H1 (cell line): ENCODE results near the gene MYCBPAP. TPM values are rescaled to one million over a fixed set of nuclear protein-coding genes. Genes with fewer than 3 reads are reported as not detected.

Experiments
- CTCF ChIA-PET: fragments of 300-600 bp; sonication (Branson Sonifier 250); formaldehyde crosslinking; loops from one replicate; lab custom pipeline; 2021; ENCODE audit not compliant: partially characterized antibody; lab: Charles Lee
- POLR2A ChIA-PET: fragments of 300-600 bp; sonication (Branson Sonifier 250); formaldehyde crosslinking; loops from one replicate; lab custom pipeline; 2021; ENCODE audit warnings: inconsistent platforms; ENCODE audit not compliant: partially characterized antibody; lab: Charles Lee
- DNase-seq, 2 experiments: peaks; one replicate each; pipeline versions ENCODE4 v3.0.0 to v3.0.0-alpha.2; 2010 to 2022; ENCODE audit warnings: low spot score in 2 of 2, low read depth in 1 of 2, mixed read lengths in 1 of 2
- FAIRE-seq: peaks from 2 replicates; lab custom pipeline; 2011; peaks lifted over from hg19 to GRCh38; lab: Jason Lieb, UNC
- H2AFZ ChIP-seq: 2 replicates; pipeline ENCODE4 v1.8.1; 2012; ENCODE audit warnings: low read length, inconsistent platforms
- H2AK5ac ChIP-seq: 2 replicates; pipeline ENCODE4 v1.6.1; 2013; ENCODE audit warnings: low read depth, low read length
- H2BK120ac ChIP-seq: replicated peaks from 2 replicates; pipeline ENCODE3; 2013; ENCODE audit warnings: low read depth, low read length, inconsistent platforms
- H2BK12ac ChIP-seq: 2 replicates; pipeline ENCODE4 v1.6.1; 2013; ENCODE audit warnings: low read depth, low read length
- H2BK15ac ChIP-seq: 2 replicates; pipeline ENCODE4 v1.6.1; 2013; ENCODE audit warnings: low read length
- H2BK20ac ChIP-seq: 2 replicates; pipeline ENCODE4 v1.6.1; 2013; ENCODE audit warnings: low read length
- H2BK5ac ChIP-seq: 2 replicates; pipeline ENCODE4 v1.6.1; 2013; ENCODE audit warnings: low read depth, low read length
- H3K14ac ChIP-seq: 2 replicates; pipeline ENCODE4 v1.6.1; 2013; ENCODE audit warnings: inconsistent platforms; ENCODE audit not compliant: insufficient read length
- H3K18ac ChIP-seq: 2 replicates; pipeline ENCODE4 v1.6.1; 2013; ENCODE audit warnings: low read length; ENCODE audit errors: extremely low read depth
- H3K23ac ChIP-seq: 2 replicates; pipeline ENCODE4 v1.6.1; 2013; ENCODE audit warnings: inconsistent platforms; ENCODE audit not compliant: insufficient read length
- H3K23me2 ChIP-seq: 2 replicates; pipeline ENCODE4 v1.6.1; 2013; ENCODE audit warnings: low read depth, low read length
- H3K27ac ChIP-seq: 2 replicates; pipeline ENCODE4 v1.6.1; 2011; ENCODE audit warnings: low read depth, low read length, inconsistent platforms
- H3K27me3 ChIP-seq, 4 experiments: replicated peaks in 1 of 4; 1 replicate in 1 of 4; 2 replicates in 3 of 4; pipeline versions ENCODE4 v1.6.1 to v1.8.1; 2011 to 2013; ENCODE audit warnings: low read length in 3 of 4, mild to moderate bottlenecking in 3 of 4, inconsistent platforms in 2 of 4, mixed read lengths in 2 of 4, moderate library complexity in 1 of 4; ENCODE audit not compliant: control insufficient read depth in 3 of 4, insufficient read depth in 3 of 4; ENCODE audit errors: extremely low read depth in 1 of 4
- H3K36me3 ChIP-seq, 4 experiments: 2 replicates each; pipeline versions ENCODE4 v1.6.1 to v1.8.1; 2011 to 2013; ENCODE audit warnings: mild to moderate bottlenecking in 4 of 4, low read length in 3 of 4, moderate library complexity in 2 of 4, control low read depth in 1 of 4, inconsistent platforms in 1 of 4; ENCODE audit not compliant: insufficient read depth in 4 of 4, control insufficient read depth in 2 of 4
- H3K4ac ChIP-seq: replicated peaks from 2 replicates; pipeline ENCODE3; 2013; ENCODE audit warnings: low read length, low read depth, mixed read lengths, inconsistent platforms; ENCODE audit not compliant: insufficient read length
- H3K4me1 ChIP-seq, 4 experiments: replicated peaks in 1 of 4; 1 replicate in 1 of 4; 2 replicates in 3 of 4; pipeline versions ENCODE4 v1.6.1 to v1.8.1; 2011 to 2013; ENCODE audit warnings: low read length in 3 of 4, inconsistent platforms in 2 of 4, mixed read lengths in 1 of 4; ENCODE audit not compliant: insufficient read depth in 4 of 4, control insufficient read depth in 3 of 4
- H3K4me2 ChIP-seq, 2 experiments: 2 replicates each; pipeline versions ENCODE4 v1.6.1 to v1.8.1; 2011 to 2013; ENCODE audit warnings: low read depth in 2 of 2, low read length in 2 of 2, control low read depth in 1 of 2, inconsistent platforms in 1 of 2, mild to moderate bottlenecking in 1 of 2; ENCODE audit not compliant: insufficient read depth in 1 of 2
- H3K4me3 ChIP-seq, 4 experiments: fragments of 200-600, 300-600 bp in 1 of 4; sonication (generic), shearing (Covaris generic), sonication (Bioruptor Twin) in 1 of 4; 2 replicates each; pipeline versions ENCODE4 v1.5.1 to v1.8.1; 2011 to 2016; ENCODE audit warnings: low read length in 4 of 4, low read depth in 3 of 4, control low read depth in 2 of 4, inconsistent platforms in 2 of 4, mild to moderate bottlenecking in 2 of 4, mixed read lengths in 1 of 4, moderate library complexity in 1 of 4; ENCODE audit not compliant: insufficient read depth in 2 of 4; ENCODE audit errors: extremely low read depth in 1 of 4
- H3K56ac ChIP-seq: replicated peaks from 2 replicates; pipeline ENCODE3; 2013; ENCODE audit warnings: low read depth, mild to moderate bottlenecking, mixed read lengths, low read length, inconsistent platforms; ENCODE audit not compliant: insufficient read length
- H3K79me1 ChIP-seq: 2 replicates; pipeline ENCODE4 v1.6.1; 2013; ENCODE audit warnings: low read depth, low read length, control low read depth
- H3K79me2 ChIP-seq, 2 experiments: 2 replicates each; pipeline versions ENCODE4 v1.6.1 to v1.8.1; 2012 to 2013; ENCODE audit warnings: low read length in 2 of 2, mild to moderate bottlenecking in 2 of 2, inconsistent platforms in 1 of 2; ENCODE audit not compliant: insufficient read depth in 2 of 2, control insufficient read depth in 1 of 2
- H3K9ac ChIP-seq, 4 experiments: replicated peaks in 1 of 4; 1 replicate in 1 of 4; 2 replicates in 3 of 4; pipeline versions ENCODE4 v1.6.1 to v1.8.1; 2011 to 2013; ENCODE audit warnings: low read depth in 3 of 4, low read length in 3 of 4, control low read depth in 2 of 4, mild to moderate bottlenecking in 2 of 4, moderate library complexity in 2 of 4, inconsistent platforms in 1 of 4; ENCODE audit errors: extremely low read depth in 1 of 4
- H3K9me3 ChIP-seq, 2 experiments: 2 replicates each; pipeline versions ENCODE4 v1.6.1 to v1.8.1; 2012 to 2013; ENCODE audit warnings: mild to moderate bottlenecking in 2 of 2, moderate library complexity in 2 of 2, control low read depth in 1 of 2, inconsistent platforms in 1 of 2, low read depth in 1 of 2, low read length in 1 of 2, mixed read lengths in 1 of 2; ENCODE audit not compliant: insufficient read depth in 2 of 2
- H4K20me1 ChIP-seq, 2 experiments: replicated peaks in 1 of 2; 2 replicates each; pipeline versions ENCODE3 to v1.8.1; 2011 to 2013; ENCODE audit warnings: inconsistent platforms in 2 of 2, low read length in 2 of 2, mild to moderate bottlenecking in 1 of 2; ENCODE audit not compliant: insufficient read depth in 2 of 2, control insufficient read depth in 1 of 2
- H4K5ac ChIP-seq: 2 replicates; pipeline ENCODE4 v1.6.1; 2013; ENCODE audit warnings: low read length, low read depth, mixed read lengths, inconsistent platforms; ENCODE audit not compliant: insufficient read length
- H4K8ac ChIP-seq: 2 replicates; pipeline ENCODE4 v1.8.0; 2013; ENCODE audit warnings: mild to moderate bottlenecking, moderate library complexity, low read length, inconsistent platforms; ENCODE audit not compliant: insufficient read depth; ENCODE audit errors: extremely low read depth
- H4K91ac ChIP-seq: replicated peaks from 2 replicates; pipeline ENCODE3; 2013; ENCODE audit warnings: low read length, mixed read lengths, inconsistent platforms; ENCODE audit not compliant: insufficient read length
- ATF3 ChIP-seq: IDR thresholded peaks from 2 replicates; pipeline ENCODE4 v1.6.1; 2011; ENCODE audit warnings: low read depth, mild to moderate bottlenecking, low read length; ENCODE audit not compliant: insufficient read depth
- BRCA1 ChIP-seq: IDR thresholded peaks from 2 replicates; pipeline ENCODE4 v1.6.1; 2012; ENCODE audit warnings: low read depth, low read length, improper control_type of control experiment
- CEBPB ChIP-seq: IDR thresholded peaks from 2 replicates; pipeline ENCODE4 v1.6.1; 2012; ENCODE audit warnings: low read depth, low read length
- JUN ChIP-seq: IDR thresholded peaks from 2 replicates; pipeline ENCODE4 v1.6.1; 2011; ENCODE audit warnings: low read depth, mild to moderate bottlenecking, improper control_type of control experiment, low read length
- JUND ChIP-seq: IDR thresholded peaks from 2 replicates; pipeline ENCODE4 v1.6.1; 2011; ENCODE audit warnings: mild to moderate bottlenecking, improper control_type of control experiment, low read length
- KDM1A ChIP-seq: fragments of 200-600, 300-600 bp; sonication (generic); IDR thresholded peaks from 2 replicates; pipeline ENCODE4 v1.7.1; 2016; ENCODE audit warnings: mild to moderate bottlenecking, low read length, borderline replicate concordance
- KDM4A ChIP-seq: IDR thresholded peaks from one replicate; pipeline ENCODE4 v1.7.1; 2012; ENCODE audit warnings: low read depth, mild to moderate bottlenecking, moderate library complexity, low read length, inconsistent platforms; ENCODE audit not compliant: severe bottlenecking
- NRF1 ChIP-seq: IDR thresholded peaks from 2 replicates; pipeline ENCODE4 v1.6.1; 2011; ENCODE audit warnings: mild to moderate bottlenecking, low read depth, low read length, improper control_type of control experiment
- PHF8 ChIP-seq: fragments of 200-600 bp; sonication (generic); conservative IDR thresholded peaks from 2 replicates; pipeline ENCODE4 v1.7.1; 2012; ENCODE audit warnings: low read depth, mild to moderate bottlenecking, inconsistent platforms, low read length, moderate library complexity
- POLR2A ChIP-seq, 2 experiments: IDR thresholded peaks; 1 replicate in 1 of 2; 2 replicates in 1 of 2; pipeline ENCODE4 v1.6.1; 2011; ENCODE audit warnings: low read depth in 2 of 2, low read length in 2 of 2, mild to moderate bottlenecking in 2 of 2; ENCODE audit errors: control extremely low read depth in 1 of 2
- SIX5 ChIP-seq: IDR thresholded peaks from 2 replicates; pipeline ENCODE4 v1.6.1; 2011; ENCODE audit warnings: mild to moderate bottlenecking, low read depth, low read length
- SP1 ChIP-seq: IDR thresholded peaks from 2 replicates; pipeline ENCODE4 v1.6.1; 2011; ENCODE audit warnings: low read depth, low read length
- SRF ChIP-seq: IDR thresholded peaks from 2 replicates; pipeline ENCODE4 v1.6.1; 2011; ENCODE audit warnings: mild to moderate bottlenecking, low read depth, low read length, moderate library complexity
- TCF12 ChIP-seq: IDR thresholded peaks from 2 replicates; pipeline ENCODE4 v1.6.1; 2011; ENCODE audit warnings: low read depth, mild to moderate bottlenecking, low read length
- TEAD4 ChIP-seq: IDR thresholded peaks from 2 replicates; pipeline ENCODE4 v1.6.1; 2012; ENCODE audit warnings: low read depth, low read length, inconsistent platforms, mixed read lengths
- WGBS, 2 experiments: shearing (Covaris generic) in 1 of 2; methylation state at CpG; one replicate each; pipeline versions ENCODE4 v1.1.6 to v1.1.7; 2013 to 2015; ENCODE audit warnings: low lambda C conversion rate in 2 of 2, mixed read lengths in 2 of 2, inconsistent platforms in 1 of 2, low coverage in 1 of 2, missing lambda C conversion rate in 1 of 2; ENCODE audit not compliant: insufficient replicate concordance in 2 of 2, insufficient coverage in 1 of 2, insufficient read length in 1 of 2; ENCODE audit errors: extremely low coverage in 1 of 2, missing lambda C conversion rate in 1 of 2; 5-methylcytosine and 5-hydroxymethylcytosine counted together
- polyA plus RNA-seq, 7 experiments: library from polyadenylated mRNA; depleted of rRNA in 3 of 7; stranded (reverse) in 5 of 7; unstranded in 2 of 7; fragments of >200 nt in 5 of 7; fragments of 200-250 nt in 2 of 7; gene quantifications; 1 replicate in 5 of 7; 2 replicates in 1 of 7; 4 replicates in 1 of 7; pipeline versions ENCODE4 v1.2.1 to v1.2.3, GENCODE V29; 2011 to 2013; ENCODE audit warnings: missing spikeins in 2 of 7, mixed read lengths in 2 of 7
- total RNA-seq: library from RNA; stranded (reverse); fragmentation: NEBNext Ultra II Directional; extraction: Animal tissue kit (Norgen Biotek cat#: 25700); gene quantifications from 2 replicates; pipeline ENCODE4 v1.2.1, GENCODE V29; 2021

MYCBPAP gene
- total and polyA plus RNA-seq, 2 of the 8 experiments (the other 6 are each of a cell fraction or from before 2014, with no cell fraction given): 0.89 to 3.3 TPM

GRCh38 chr17:50541402-50541715 lies 33.1 kb downstream of the MYCBPAP start:
- Histone ChIP-seq H2BK5ac (no peak overlapping the region), H3K14ac (no peak overlapping the region), H2BK120ac (no peak overlapping the region), H3K4me3 (peak overlapping the region; percentile 47 to 76 (median 73)), H4K5ac (no peak overlapping the region), H3K27ac (no peak overlapping the region), H3K4me1 (peaks cover 2 to 19% (median 10%) of the 10 kb centered on the region in 4 experiments), H3K23me2 (peaks cover 5% of the 10 kb centered on the region; the same call in 1 of the 2 replicates), H2AFZ (no peak overlapping the region), H3K9me3 (no peaks in the 10 kb centered on the region), H2BK20ac (no peak overlapping the region), H2BK15ac (no peak overlapping the region), H3K79me1 (no peaks in the 10 kb centered on the region; the same call in 1 of the 2 replicates), H3K23ac (no peak overlapping the region), H3K79me2 (no peaks in the 10 kb centered on the region), H4K8ac (no peak overlapping the region), H3K56ac (no peak overlapping the region), H4K91ac (peak overlapping the region; percentile 10), H3K4me2 (peak overlapping the region; percentile 80 to 88), H3K18ac (no peak overlapping the region), H3K4ac (no peak overlapping the region), H3K27me3 (peaks cover 0 to 6% (median 5%) of the 10 kb centered on the region in 4 experiments; a peak in 4 of 7 replicates), H2AK5ac (no peak overlapping the region), H3K9ac (no peak overlapping the region), H2BK12ac (no peak overlapping the region), H4K20me1 (peaks cover 0 to 1% of the 10 kb centered on the region in 2 experiments), H3K36me3 (peaks cover 0 to 3% (median 0%) of the 10 kb centered on the region in 4 experiments; a peak in 1 of 8 replicates)
- POLR2A ChIA-PET: interaction anchor here (1.1 to 2.6 kb wide), 5 partner anchors 9 to 89 kb away, joined by 3 to 7 read pairs (median 3); partner anchors contain the start of gene CACNA1G
- DNase-seq: no peak
- 89% methylated on average over 8 of the region's 9 CpGs; no CpG with 5 or more reads in 1 of the 2 experiments for WGBS, 2 experiments
- TF ChIP-seq JUND: no peak
- TF ChIP-seq SRF: no peak
- no peak for TF ChIP-seq PHF8
- TF ChIP-seq SP1: no peak
- TF ChIP-seq CEBPB: no peak
- TF ChIP-seq KDM1A: no peak
- TF ChIP-seq ATF3: no peak
- TF ChIP-seq BRCA1: no peak
- no peak for TF ChIP-seq NRF1
- no peak for TF ChIP-seq POLR2A (IDR thresholded peaks at IDR 0.05; ENCODE audit: control extremely low read depth in 1 of 2, low read depth in 2 of 2, low read length in 2 of 2)
- no peak for TF ChIP-seq TCF12
- no peak for TF ChIP-seq TEAD4
- no peak for TF ChIP-seq JUN
- TF ChIP-seq KDM4A: no peak
- TF ChIP-seq SIX5: no peak
- CTCF ChIA-PET: interaction anchor here (1.1 to 6.0 kb wide), 10 partner anchors 10 to 144 kb away, joined by 3 to 42 read pairs (median 6); partner anchors contain the start of gene LRRC59
- FAIRE-seq: no peak
